ENCODE measurements around the gene USF2. TPM values are rescaled to one million over a fixed set of nuclear protein-coding genes. Genes with fewer than 3 reads are reported as not detected.

The USF2 gene
- polyA plus RNA-seq, 1 donor (not counting 4 experiments of a cell fraction or from before 2014, with no cell fraction given), result 53.8 TPM

DNA sequence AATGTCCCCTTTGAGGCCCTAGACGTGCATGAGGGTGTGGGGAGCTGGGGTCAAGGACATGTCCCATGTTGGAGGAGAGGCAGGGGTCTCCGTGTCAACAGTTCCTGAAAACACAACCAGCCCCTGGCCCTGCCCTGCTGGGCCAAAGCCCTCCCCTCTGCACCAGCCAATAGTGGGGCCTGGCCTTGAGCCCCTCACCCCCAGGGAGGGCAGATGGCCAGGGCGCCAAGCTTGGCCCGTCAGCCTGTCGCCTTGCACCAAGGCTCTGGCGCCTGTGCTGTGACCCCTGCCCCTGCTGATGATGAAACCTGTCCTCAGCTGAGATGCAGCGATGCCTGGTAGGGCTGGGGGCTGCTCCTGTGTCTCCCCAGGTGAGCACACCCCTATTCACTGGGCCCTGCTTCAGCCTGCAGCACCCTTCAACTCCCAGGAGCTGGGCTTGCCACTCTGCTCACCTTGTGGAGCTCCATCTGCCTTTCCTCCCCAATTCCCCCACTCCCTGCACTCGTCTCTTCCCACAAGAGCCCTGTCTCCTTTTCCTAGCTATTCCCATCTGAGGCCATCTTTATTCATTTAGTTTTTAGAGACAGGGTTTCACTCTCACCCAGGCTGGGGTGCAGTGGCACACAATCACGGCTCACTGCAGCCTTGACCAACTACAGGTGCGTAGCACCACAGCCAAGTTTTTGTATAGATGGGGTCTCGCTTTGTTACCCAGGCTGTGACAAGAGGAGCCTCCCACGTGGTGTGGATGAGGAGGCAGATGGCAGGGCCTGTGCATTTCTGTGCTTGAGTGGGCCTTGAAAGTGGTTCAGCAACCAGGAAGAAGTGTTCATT lies 11.4 kb downstream of the USF2 start:
- Histone ChIP-seq H3K4me1 (ENCODE audit: control insufficient read depth, extremely low read depth, insufficient read depth, low read length) (peaks cover 7% of the 10 kb centered on the region), H3K36me3 (ENCODE audit: control insufficient read depth in 2 of 2, extremely low read depth in 1 of 2, insufficient read depth in 2 of 2, low read length in 2 of 2) (peaks cover 4 to 12% of the 10 kb centered on the region in 2 experiments), H4K20me1 (ENCODE audit: control insufficient read depth, extremely low read depth, insufficient read depth, low read length) (no peaks in the 10 kb centered on the region), H3K9ac (ENCODE audit: control insufficient read depth, extremely low read depth, insufficient read depth, low read length) (no peak overlapping the region), H3K79me2 (ENCODE audit: control insufficient read depth, insufficient read depth, low read length) (no peaks in the 10 kb centered on the region), H3K27me3 (ENCODE audit: control insufficient read depth, extremely low read depth, insufficient read depth, low read length) (peaks cover 22% of the 10 kb centered on the region), H3K27ac (ENCODE audit: control insufficient read depth, insufficient read depth, low read length) (no peak overlapping the region), H2AFZ (ENCODE audit: control insufficient read depth, low read length) (no peak overlapping the region), H3K9me1 (ENCODE audit: control insufficient read depth, extremely low read depth, insufficient read depth, low read length) (no peaks in the 10 kb centered on the region), H3K4me2 (ENCODE audit: control insufficient read depth, extremely low read depth, insufficient read depth, low read depth, low read length) (no peak overlapping the region), H3K9me3 (ENCODE audit: control insufficient read depth, low read depth, low read length) (no peaks in the 10 kb centered on the region), H3K4me3 (ENCODE audit: control insufficient read depth in 2 of 3, extremely low read depth in 1 of 3, insufficient read depth in 2 of 3, low read depth in 1 of 3, low read length in 3 of 3) (no peak overlapping the region)
- DNase-seq (ENCODE audit: low read depth, low spot score) (no peak), FAIRE-seq (no peak)
- dilution Hi-C loops (cut with MboI; ENCODE audit: extremely low pct_ligation_motif_present, low sequenced_read_pairs), result no loop called here
- TF ChIP-seq EZH2 (IDR thresholded peaks at IDR 0.05; ENCODE audit: low read length) (no peak), CTCF (optimal IDR thresholded peaks at IDR 0.05 in 1 of 3, IDR thresholded peaks at IDR 0.05 in 1 of 3, conservative IDR thresholded peaks at IDR 0.05 in 1 of 3; ENCODE audit: extremely low read depth in 1 of 3, insufficient read depth in 2 of 3, low read length in 3 of 3) (no peak)

- TF ChIP-seq EZH2 (IDR thresholded peaks at IDR 0.05; ENCODE audit: low read length) (no peak), CTCF (optimal IDR thresholded peaks at IDR 0.05 in 1 of 3, IDR thresholded peaks at IDR 0.05 in 1 of 3, conservative IDR thresholded peaks at IDR 0.05 in 1 of 3; ENCODE audit: extremely low read depth in 1 of 3, insufficient read depth in 2 of 3, low read length in 3 of 3) (no peak)
- Histone ChIP-seq H3K79me2 (ENCODE audit: control insufficient read depth, insufficient read depth, low read length) (no peaks in the 10 kb centered on the region), H4K20me1 (ENCODE audit: control insufficient read depth, extremely low read depth, insufficient read depth, low read length) (no peaks in the 10 kb centered on the region), H3K36me3 (ENCODE audit: control insufficient read depth in 2 of 2, extremely low read depth in 1 of 2, insufficient read depth in 2 of 2, low read length in 2 of 2) (peaks cover 4 to 12% of the 10 kb centered on the region in 2 experiments), H3K4me3 (ENCODE audit: control insufficient read depth in 2 of 3, extremely low read depth in 1 of 3, insufficient read depth in 2 of 3, low read depth in 1 of 3, low read length in 3 of 3) (no peak overlapping the region), H3K4me1 (ENCODE audit: control insufficient read depth, extremely low read depth, insufficient read depth, low read length) (peaks cover 7% of the 10 kb centered on the region), H3K27me3 (ENCODE audit: control insufficient read depth, extremely low read depth, insufficient read depth, low read length) (peaks cover 22% of the 10 kb centered on the region), H3K9ac (ENCODE audit: control insufficient read depth, extremely low read depth, insufficient read depth, low read length) (no peak overlapping the region), H3K27ac (ENCODE audit: control insufficient read depth, insufficient read depth, low read length) (no peak overlapping the region), H3K9me3 (ENCODE audit: control insufficient read depth, low read depth, low read length) (no peaks in the 10 kb centered on the region), H3K4me2 (ENCODE audit: control insufficient read depth, extremely low read depth, insufficient read depth, low read depth, low read length) (no peak overlapping the region), H2AFZ (ENCODE audit: control insufficient read depth, low read length) (no peak overlapping the region), H3K9me1 (ENCODE audit: control insufficient read depth, extremely low read depth, insufficient read depth, low read length) (no peaks in the 10 kb centered on the region)
- dilution Hi-C loops (cut with MboI; ENCODE audit: extremely low pct_ligation_motif_present, low sequenced_read_pairs), result no loop called here
- FAIRE-seq (no peak), DNase-seq (ENCODE audit: low read depth, low spot score) (no peak)
Measured at GRCh38 chr19:35281303-35281702, 12.5 kb downstream of the USF2 start.

Data from keratinocyte (primary cell).